Astrocyte (in vitro differentiated cells and primary cell): ENCODE results near the gene TRPM2.

Experiments used
- EZH2 ChIP-seq: IDR thresholded peaks from 2 replicates; pipeline ENCODE4 v1.6.1; 2012; ENCODE audit warnings: mild to moderate bottlenecking, low read length, inconsistent platforms; ENCODE audit not compliant: insufficient read depth
- TF ChIP-seq, protein P1 (sequence below): IDR thresholded peaks from 2 replicates; pipeline ENCODE4 v1.5.1; 2011; ENCODE audit warnings: low read depth, mild to moderate bottlenecking, inconsistent platforms, low read length, moderate library complexity; ENCODE audit not compliant: insufficient read depth

DNA sequence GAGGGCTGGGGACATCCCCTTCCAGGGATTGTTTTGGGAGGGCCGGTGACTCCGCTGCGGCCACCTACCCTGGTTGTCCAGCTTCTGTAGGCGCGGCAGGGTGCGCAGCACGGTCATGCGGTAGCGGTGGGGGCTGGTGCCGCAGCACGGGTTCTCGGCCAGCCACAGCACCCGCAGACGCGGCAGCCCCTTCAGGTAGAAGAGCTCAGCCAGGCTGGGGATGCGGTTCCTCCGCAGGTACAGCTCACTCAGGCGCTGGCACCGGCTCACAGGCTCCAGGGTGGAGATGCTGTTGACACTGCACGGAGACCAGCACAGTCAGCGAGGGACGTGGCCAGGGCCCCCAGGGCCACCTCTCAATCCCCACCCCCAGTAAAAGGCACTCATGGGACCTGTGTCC is 20.5 kb upstream of the TRPM2 start:
- TF ChIP-seq EZH2, result no peak
- TF ChIP-seq, protein P1, sequence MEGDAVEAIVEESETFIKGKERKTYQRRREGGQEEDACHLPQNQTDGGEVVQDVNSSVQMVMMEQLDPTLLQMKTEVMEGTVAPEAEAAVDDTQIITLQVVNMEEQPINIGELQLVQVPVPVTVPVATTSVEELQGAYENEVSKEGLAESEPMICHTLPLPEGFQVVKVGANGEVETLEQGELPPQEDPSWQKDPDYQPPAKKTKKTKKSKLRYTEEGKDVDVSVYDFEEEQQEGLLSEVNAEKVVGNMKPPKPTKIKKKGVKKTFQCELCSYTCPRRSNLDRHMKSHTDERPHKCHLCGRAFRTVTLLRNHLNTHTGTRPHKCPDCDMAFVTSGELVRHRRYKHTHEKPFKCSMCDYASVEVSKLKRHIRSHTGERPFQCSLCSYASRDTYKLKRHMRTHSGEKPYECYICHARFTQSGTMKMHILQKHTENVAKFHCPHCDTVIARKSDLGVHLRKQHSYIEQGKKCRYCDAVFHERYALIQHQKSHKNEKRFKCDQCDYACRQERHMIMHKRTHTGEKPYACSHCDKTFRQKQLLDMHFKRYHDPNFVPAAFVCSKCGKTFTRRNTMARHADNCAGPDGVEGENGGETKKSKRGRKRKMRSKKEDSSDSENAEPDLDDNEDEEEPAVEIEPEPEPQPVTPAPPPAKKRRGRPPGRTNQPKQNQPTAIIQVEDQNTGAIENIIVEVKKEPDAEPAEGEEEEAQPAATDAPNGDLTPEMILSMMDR, result no peak
